Dendritic cell treated with granulocyte-macrophage colony-stimulating factor and Interleukin-4, amounts not matched to agents 40 ng/mL and 50 ng/mL, for 4 days (primary cell): ENCODE measurements around the gene DACT1.
A peak's percentile ranks its signal among the peaks of the same experiment; 100 is the strongest.
"Not testable (repeated sequence)": the region's sequence is repeated elsewhere in the genome, so short reads cannot be mapped to it uniquely, and the experiment has no call there.

Source experiments
- H3K27ac Mint-ChIP-seq: one replicate; pipeline ENCODE4 v1.8.0; 2022; ENCODE audit warnings: mild to moderate bottlenecking, mixed read lengths
- H3K27me3 Mint-ChIP-seq: one replicate; pipeline ENCODE4 v1.8.0; 2022; ENCODE audit warnings: mild to moderate bottlenecking, mixed read lengths
- H3K36me3 Mint-ChIP-seq: one replicate; pipeline ENCODE4 v1.8.0; 2022; ENCODE audit warnings: low read depth, mixed read lengths
- H3K4me1 Mint-ChIP-seq: one replicate; pipeline ENCODE4 v1.8.0; 2022; ENCODE audit warnings: low read depth, mixed read lengths
- H3K4me3 Mint-ChIP-seq: one replicate; pipeline ENCODE4 v1.8.0; 2022; ENCODE audit warnings: mild to moderate bottlenecking, moderate library complexity, mixed read lengths
- H3K9me3 Mint-ChIP-seq: one replicate; pipeline ENCODE4 v1.8.0; 2022; ENCODE audit warnings: mixed read lengths
- intact Hi-C: fragments of 100-400 bp; cut with micrococcal nuclease; formaldehyde crosslinking; loops from one replicate; pipeline ENCODE4 v1.15.0; 2022

DACT1 gene, protein sequence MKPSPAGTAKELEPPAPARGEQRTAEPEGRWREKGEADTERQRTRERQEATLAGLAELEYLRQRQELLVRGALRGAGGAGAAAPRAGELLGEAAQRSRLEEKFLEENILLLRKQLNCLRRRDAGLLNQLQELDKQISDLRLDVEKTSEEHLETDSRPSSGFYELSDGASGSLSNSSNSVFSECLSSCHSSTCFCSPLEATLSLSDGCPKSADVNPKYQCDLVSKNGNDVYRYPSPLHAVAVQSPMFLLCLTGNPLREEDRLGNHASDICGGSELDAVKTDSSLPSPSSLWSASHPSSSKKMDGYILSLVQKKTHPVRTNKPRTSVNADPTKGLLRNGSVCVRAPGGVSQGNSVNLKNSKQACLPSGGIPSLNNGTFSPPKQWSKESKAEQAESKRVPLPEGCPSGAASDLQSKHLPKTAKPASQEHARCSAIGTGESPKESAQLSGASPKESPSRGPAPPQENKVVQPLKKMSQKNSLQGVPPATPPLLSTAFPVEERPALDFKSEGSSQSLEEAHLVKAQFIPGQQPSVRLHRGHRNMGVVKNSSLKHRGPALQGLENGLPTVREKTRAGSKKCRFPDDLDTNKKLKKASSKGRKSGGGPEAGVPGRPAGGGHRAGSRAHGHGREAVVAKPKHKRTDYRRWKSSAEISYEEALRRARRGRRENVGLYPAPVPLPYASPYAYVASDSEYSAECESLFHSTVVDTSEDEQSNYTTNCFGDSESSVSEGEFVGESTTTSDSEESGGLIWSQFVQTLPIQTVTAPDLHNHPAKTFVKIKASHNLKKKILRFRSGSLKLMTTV

DNA sequence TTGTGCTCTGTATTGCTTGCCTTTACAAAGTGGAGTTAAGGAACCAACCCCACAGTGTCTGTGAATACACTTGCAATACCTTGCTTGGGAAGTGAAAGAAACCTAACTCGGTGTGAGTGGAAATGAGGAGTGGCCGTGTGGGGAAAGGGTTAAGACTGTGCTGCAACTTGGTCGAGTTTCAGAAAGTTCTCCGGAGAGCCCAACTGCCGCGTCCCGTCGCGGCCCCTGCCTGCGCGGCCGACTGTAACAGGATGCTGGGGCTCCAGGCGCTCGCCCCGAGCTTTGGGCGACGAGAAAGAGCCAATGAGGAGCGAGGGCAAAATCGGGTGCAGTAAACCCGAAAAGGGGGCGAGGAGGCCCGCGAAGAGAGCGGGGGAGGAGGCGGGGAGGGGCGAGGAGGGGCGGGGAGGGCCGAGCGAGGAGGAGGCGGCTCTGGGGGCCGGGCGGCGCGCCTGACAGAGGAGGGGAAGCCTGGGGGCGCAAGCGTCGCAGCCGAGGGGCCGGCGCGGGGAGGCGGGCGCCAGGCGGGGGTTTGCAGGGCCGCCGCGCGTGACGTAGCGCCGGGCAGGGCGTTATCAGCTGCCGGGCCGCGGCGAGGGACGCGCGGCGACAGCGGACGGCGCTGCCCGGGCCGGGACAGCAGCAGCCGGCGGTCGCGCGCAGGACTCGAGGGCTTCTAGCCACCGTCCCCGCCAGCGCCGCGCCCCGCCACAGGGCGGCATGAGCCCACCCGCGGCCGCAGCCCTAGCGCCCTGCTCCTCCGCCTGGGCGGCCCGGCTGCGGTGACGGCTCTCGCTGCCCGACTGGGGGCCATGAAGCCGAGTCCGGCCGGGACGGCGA lies at the start of gene DACT1:
TSS of gene DACT1 (plus strand) at position 572 of the 840 bp plus-strand sequence. CDS start at position 813, 241 bp downstream.
- Mint-ChIP-seq H3K4me3 (peak within 1 kb of the TSS; percentile 80), H3K9me3 (no peaks in the 10 kb centered on the region), H3K36me3 (no peaks in the 10 kb centered on the region), H3K27me3 (peaks cover 41% of the 10 kb centered on the region), H3K4me1 (peaks cover 27% of the 10 kb centered on the region), H3K27ac (peak within 1 kb of the TSS; percentile 39)
- intact Hi-C loops = loop anchor here (5.0 to 10.0 kb wide), 2 partner anchors 390 to 417 kb away; no protein-coding TSS in a partner anchor

DNA sequence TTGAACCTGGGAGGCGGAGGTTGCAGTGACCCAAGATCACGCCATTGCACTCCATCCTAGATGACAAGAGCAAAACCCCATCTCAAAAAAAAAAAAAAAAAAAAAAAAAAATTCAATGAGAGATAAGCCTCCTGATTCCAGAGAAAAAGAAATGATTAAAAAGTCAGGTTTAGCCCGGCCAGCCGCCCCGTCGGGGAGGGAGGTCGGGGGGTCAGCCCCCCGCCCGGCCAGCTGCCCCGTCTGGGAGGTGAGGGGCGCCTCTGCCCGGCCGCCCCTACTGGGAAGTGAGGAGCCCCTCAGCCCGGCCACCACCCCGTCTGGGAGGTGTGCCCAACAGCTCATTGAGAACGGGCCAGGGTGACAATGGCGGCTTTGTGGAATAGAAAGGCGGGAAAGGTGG lies 49.4 kb upstream of the DACT1 start:
- H3K4me1 Mint-ChIP-seq, H3K36me3 Mint-ChIP-seq, H3K9me3 Mint-ChIP-seq, H3K4me3 Mint-ChIP-seq, H3K27me3 Mint-ChIP-seq, intact Hi-C loops, H3K27ac Mint-ChIP-seq: not testable (repeated sequence)

DNA sequence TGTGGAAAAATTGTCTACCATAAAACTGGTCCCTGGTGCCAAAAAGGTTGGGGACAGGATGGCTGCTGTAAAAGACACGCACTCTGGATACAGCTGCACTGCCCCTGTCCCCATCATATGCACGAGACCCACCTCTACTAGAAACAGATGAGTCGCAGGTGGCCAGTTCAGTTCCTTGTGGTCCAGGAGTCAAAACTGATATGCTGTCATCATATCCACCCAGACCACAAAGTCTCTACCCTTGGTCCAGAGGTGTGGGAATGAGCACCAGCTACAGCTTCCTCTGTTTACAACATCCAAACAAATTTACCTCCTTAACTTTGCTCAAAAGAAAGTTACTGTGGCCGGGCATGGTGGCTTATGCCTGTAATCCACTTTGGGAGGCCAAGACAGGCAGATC lies 43.8 kb upstream of the DACT1 start:
- Mint-ChIP-seq H3K27me3 (no peaks in the 10 kb centered on the region), H3K27ac (no peak overlapping the region), H3K4me1 (no peaks in the 10 kb centered on the region), H3K4me3 (no peak overlapping the region), H3K9me3 (no peaks in the 10 kb centered on the region), H3K36me3 (no peaks in the 10 kb centered on the region)
- intact Hi-C loops = no loop called here

DNA sequence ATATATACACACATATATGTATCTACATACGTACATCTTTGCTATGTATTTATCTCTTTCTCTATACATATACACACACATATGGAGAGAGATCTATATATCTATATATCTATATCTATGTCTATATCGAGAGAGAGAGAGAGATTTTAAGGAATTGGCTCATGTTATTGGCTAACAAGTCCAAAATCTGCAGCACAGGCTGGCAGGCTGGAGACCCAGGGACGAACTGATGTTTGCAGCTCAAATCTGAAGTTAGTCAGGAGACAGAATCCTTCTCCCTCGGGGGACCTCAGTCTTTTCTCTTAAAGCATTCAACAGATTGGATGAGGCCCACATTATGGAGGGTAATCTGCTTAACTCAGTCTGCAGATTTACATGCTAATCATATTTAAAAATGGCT lies 40.7 kb upstream of the DACT1 start:
- H3K27ac Mint-ChIP-seq = no peak overlapping the region
- intact Hi-C loops = no loop called here
- no peaks in the 10 kb centered on the region for H3K4me1 Mint-ChIP-seq
- H3K4me3 Mint-ChIP-seq = no peak overlapping the region
- no peaks in the 10 kb centered on the region for H3K9me3 Mint-ChIP-seq
- H3K36me3 Mint-ChIP-seq = no peaks in the 10 kb centered on the region
- H3K27me3 Mint-ChIP-seq = no peaks in the 10 kb centered on the region

DNA sequence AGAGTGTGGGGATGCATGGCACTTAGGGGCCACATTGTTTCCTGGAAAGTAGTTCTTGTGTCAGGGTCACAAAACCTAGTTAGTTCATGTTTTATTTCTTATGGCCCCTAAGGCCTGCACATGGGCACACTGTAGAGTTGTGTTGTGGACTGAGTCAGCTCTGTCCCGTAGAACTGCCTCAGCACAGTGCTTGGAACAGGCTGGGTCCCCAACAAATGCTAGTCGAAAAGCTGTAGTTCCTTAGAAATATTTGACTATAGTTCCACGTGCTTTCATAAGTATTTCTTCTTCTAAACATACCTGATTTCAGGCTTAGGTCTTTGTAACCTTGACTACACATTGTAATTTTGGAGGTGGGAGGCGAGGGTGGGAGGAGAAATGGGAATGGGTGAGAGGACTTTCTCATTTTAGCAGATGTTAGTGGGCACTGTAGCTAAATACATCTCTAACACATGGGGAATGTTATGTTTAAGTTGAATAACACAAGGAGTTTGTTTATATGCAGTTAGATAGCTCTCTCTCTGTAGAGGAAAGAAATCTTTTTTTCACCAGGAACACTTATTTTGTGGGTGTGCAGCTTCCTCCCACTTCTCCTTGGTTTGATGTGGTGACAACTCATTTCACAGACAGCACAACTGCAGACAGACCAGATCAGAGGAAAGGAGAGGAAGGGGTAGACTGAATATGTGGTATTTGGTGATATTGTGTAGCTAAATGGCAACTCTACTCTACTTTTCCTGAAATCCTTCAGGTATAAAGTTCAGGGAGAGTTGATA lies 39.5 kb upstream of the DACT1 start:
- intact Hi-C loops = no loop called here
- H3K27me3 Mint-ChIP-seq = no peaks in the 10 kb centered on the region
- H3K4me3 Mint-ChIP-seq = no peak overlapping the region
- H3K27ac Mint-ChIP-seq = no peak overlapping the region
- no peaks in the 10 kb centered on the region for H3K9me3 Mint-ChIP-seq
- no peaks in the 10 kb centered on the region for H3K4me1 Mint-ChIP-seq
- H3K36me3 Mint-ChIP-seq = no peaks in the 10 kb centered on the region

DNA sequence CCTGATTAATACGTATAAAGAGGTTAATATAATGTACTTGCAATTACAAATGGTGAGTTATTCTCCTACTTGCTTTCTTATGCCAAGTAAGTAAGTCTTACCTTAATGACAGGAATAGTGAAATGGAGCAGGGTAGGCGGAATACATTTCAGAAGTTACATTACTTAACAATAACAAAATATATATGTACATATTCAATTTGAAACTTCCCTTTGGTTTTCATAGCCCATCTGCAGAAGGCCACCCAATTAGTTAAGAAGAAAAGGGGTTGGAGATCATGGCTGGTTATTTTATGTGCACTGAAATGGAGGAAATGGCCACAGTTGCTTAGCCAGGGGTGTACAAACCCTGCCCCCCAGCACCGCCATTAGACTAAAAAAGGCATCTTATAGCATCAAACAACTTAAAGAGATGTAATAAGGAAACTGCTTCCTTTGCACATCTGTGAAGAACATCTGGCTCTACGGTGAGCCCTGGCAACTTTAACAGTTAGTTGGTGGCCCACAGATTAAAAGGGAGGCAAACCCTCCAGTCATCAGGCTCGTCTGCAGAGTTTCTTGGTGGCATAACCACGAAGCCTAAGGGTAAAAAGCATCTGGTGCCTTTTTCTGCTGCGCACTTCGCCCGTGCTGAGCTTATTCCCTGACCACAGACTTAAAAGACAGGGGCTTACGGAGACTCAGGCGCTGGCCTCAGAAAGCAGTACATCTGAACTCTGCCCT lies 38.8 kb upstream of the DACT1 start:
- Mint-ChIP-seq H3K36me3 (no peaks in the 10 kb centered on the region), H3K4me1 (no peaks in the 10 kb centered on the region), H3K4me3 (no peak overlapping the region), H3K27me3 (no peaks in the 10 kb centered on the region), H3K27ac (no peak overlapping the region), H3K9me3 (no peaks in the 10 kb centered on the region)
- intact Hi-C loops = no loop called here

DNA sequence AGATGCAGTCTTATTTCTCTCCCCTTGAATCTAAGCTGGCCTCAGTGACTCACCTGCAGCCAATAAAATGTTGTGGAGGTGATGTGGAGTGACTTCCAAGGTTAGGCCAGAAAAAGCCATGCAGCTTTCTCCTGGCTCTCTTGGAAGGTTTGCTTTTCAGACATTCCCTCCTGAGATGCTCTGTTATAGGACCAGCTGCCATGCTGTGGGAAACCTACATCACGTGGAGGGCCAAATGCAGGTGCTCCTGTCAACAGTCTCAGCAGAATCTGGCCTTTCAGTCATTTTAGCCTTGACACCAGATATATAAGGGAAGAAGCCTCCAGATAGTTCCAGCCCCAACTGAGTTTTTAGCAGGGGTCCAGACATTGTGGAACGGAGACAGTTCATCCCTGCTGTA lies 38.1 kb upstream of the DACT1 start:
- Mint-ChIP-seq H3K4me1 (no peaks in the 10 kb centered on the region), H3K27ac (no peak overlapping the region), H3K4me3 (no peak overlapping the region), H3K36me3 (no peaks in the 10 kb centered on the region), H3K27me3 (no peaks in the 10 kb centered on the region), H3K9me3 (no peaks in the 10 kb centered on the region)
- intact Hi-C loops = no loop called here

DNA sequence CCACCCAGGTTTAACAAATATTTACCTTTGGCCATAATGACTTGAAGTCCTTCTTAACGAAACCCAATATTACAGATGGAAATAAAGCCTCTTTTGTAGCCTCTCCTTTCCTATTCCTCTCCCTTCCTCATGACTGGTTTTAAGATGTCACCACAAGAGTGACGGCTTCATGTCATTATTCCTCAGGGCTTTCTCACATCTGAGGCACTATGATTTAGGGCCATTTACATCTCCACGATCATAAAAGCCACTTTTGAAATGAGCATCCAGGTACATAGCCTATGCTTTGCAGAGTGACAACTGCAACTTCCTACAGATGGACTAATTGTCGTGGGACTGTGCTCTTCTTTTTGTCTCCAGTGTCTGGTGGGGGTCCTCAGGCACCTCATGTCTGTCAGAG lies 32.3 kb upstream of the DACT1 start:
- no peak overlapping the region for H3K27ac Mint-ChIP-seq
- H3K27me3 Mint-ChIP-seq = no peaks in the 10 kb centered on the region
- no peaks in the 10 kb centered on the region for H3K4me1 Mint-ChIP-seq
- H3K4me3 Mint-ChIP-seq = no peak overlapping the region
- no peaks in the 10 kb centered on the region for H3K9me3 Mint-ChIP-seq
- no peaks in the 10 kb centered on the region for H3K36me3 Mint-ChIP-seq
- intact Hi-C loops = no loop called here

DNA sequence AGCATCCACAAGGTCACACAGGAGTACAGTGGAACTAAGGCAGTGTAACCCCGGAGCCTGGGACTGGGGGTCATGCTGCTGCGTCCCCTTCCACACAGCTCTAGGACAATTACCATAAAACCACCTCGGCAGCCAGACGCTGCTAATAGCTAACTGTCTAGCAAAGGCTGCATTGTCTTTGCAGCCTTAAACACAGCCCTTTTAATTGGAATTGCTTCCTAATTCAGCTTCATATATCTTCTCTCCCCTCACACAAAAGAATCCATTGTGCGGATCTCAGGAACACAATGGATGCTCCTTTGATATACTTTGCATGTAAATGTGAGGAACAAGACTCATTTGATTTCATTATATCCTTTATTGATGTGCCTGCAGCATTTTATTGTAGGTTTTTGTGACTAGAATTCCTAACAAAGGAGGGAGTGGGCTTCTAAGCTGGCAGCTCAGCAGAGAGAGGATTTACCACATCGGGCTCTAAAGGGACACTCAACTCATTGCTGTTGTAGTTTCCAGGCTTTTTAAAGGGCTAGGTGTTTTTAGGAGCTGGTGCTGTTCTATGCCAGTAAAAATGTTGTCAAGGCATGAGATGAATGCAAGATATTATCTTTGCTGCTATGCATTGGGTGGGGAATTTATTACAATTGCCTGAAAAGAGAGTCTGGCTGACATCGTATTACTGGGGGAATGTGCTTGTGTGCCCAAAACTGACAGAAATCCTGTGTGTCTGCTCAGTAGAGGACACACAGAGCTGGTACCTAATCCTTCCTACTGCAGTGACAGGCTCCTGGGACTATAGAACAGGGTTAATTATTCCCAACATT lies 30.4 kb upstream of the DACT1 start:
- intact Hi-C loops = no loop called here
- Mint-ChIP-seq H3K4me1 (no peaks in the 10 kb centered on the region), H3K27me3 (no peaks in the 10 kb centered on the region), H3K36me3 (no peaks in the 10 kb centered on the region), H3K9me3 (no peaks in the 10 kb centered on the region), H3K27ac (no peak overlapping the region), H3K4me3 (no peak overlapping the region)

DNA sequence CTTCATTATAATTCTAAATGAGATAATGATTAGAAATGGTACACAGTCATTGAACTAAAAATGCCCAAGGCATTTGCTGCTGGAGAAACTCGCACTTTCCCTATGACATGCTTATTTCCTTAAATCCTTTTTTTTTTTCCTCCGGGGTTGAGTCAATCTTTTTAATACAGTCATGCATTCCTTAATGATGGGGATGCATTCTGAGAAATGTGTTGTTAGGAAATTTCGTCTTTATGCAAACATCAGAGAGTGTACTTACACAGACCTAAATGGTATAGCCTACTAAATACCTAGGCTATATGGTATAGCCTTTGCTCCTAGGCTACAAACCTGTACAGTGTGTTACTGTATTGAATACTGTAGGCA lies 29.8 kb upstream of the DACT1 start:
- Mint-ChIP-seq H3K4me3 (no peak overlapping the region), H3K9me3 (no peaks in the 10 kb centered on the region), H3K36me3 (no peaks in the 10 kb centered on the region), H3K27ac (no peak overlapping the region), H3K4me1 (no peaks in the 10 kb centered on the region), H3K27me3 (no peaks in the 10 kb centered on the region)
- intact Hi-C loops = no loop called here

DNA sequence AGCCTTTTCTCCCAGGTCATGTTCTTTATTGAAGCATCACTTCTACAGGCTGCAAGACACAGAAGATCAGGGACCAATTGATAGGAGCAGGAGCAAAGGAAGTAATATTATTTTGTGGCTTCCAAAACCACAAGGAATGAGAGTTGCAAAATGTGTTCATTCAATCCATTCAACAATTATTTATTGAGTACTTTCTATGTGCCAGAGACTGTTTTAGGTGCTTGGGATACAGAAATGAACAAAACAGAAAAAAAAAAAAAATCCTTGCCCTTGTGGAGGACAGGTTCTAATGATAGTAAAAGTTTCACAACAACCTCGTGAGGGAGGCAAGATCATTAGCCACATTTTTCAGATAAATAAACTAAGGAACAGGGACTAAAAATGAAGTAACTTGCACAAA lies 20.1 kb upstream of the DACT1 start:
- H3K4me3 Mint-ChIP-seq = no peak overlapping the region
- no peaks in the 10 kb centered on the region for H3K9me3 Mint-ChIP-seq
- no peaks in the 10 kb centered on the region for H3K4me1 Mint-ChIP-seq
- H3K27me3 Mint-ChIP-seq = no peaks in the 10 kb centered on the region
- H3K27ac Mint-ChIP-seq = no peak overlapping the region
- intact Hi-C loops = no loop called here
- H3K36me3 Mint-ChIP-seq = no peaks in the 10 kb centered on the region

DNA sequence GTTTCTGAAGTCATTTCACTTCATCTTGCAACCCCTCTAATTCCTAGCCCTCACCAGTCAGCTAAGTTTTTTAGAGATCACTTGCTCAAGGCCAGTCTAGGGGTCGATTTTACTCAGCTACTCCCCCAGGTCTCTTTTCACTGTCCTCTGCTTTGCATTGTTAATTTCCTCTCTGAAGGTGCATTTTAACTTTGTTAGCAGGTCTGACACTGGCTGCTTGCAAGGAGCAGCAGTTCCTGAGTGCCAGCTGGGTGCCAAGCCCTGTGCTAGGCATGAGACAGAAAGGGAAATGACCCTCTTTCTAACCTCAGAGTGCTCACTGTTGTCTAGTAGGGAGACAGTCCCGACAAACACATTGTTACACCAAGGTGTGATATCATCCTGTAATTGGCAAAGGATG lies 17.8 kb upstream of the DACT1 start:
- Mint-ChIP-seq H3K27me3 (no peaks in the 10 kb centered on the region), H3K4me1 (no peaks in the 10 kb centered on the region), H3K36me3 (no peaks in the 10 kb centered on the region), H3K9me3 (no peaks in the 10 kb centered on the region), H3K27ac (no peak overlapping the region), H3K4me3 (no peak overlapping the region)
- intact Hi-C loops = no loop called here
